Keratinocyte (primary cell): ENCODE data around the gene ESRRB. TPM values are rescaled to one million over a fixed set of nuclear protein-coding genes. Genes with fewer than 3 reads are reported as not detected.

ENCODE experiments used
- DNase-seq: peaks from one replicate; pipeline ENCODE4 v3.0.0-alpha.2; 2011; ENCODE audit warnings: low read depth, missing footprints, low spot score
- FAIRE-seq: peaks from 2 replicates; lab custom pipeline; 2011; peaks lifted over from hg19 to GRCh38; lab: Jason Lieb, UNC
- H2AFZ ChIP-seq: 2 replicates; pipeline ENCODE4 v1.6.0; 2012; ENCODE audit warnings: low read length, control low read depth, inconsistent platforms; ENCODE audit not compliant: control insufficient read depth
- H3K27ac ChIP-seq: 2 replicates; pipeline ENCODE4 v1.5.1; 2011; ENCODE audit warnings: low read length; ENCODE audit not compliant: control insufficient read depth, insufficient read depth
- H3K27me3 ChIP-seq: 3 replicates; pipeline ENCODE4 v1.6.0; 2011; ENCODE audit warnings: low read length; ENCODE audit not compliant: control insufficient read depth, insufficient read depth; ENCODE audit errors: extremely low read depth
- H3K36me3 ChIP-seq, 2 experiments: 2 replicates in 1 of 2; 3 replicates in 1 of 2; pipeline ENCODE4 v1.5.1; 2011; ENCODE audit warnings: low read length in 2 of 2, mild to moderate bottlenecking in 1 of 2; ENCODE audit not compliant: control insufficient read depth in 2 of 2, insufficient read depth in 2 of 2; ENCODE audit errors: extremely low read depth in 1 of 2
- H3K4me1 ChIP-seq: 3 replicates; pipeline ENCODE4 v1.5.1; 2011; ENCODE audit warnings: low read length; ENCODE audit not compliant: control insufficient read depth, insufficient read depth; ENCODE audit errors: extremely low read depth
- H3K4me2 ChIP-seq: 3 replicates; pipeline ENCODE4 v1.6.0; 2011; ENCODE audit warnings: low read depth, low read length; ENCODE audit not compliant: control insufficient read depth, insufficient read depth; ENCODE audit errors: extremely low read depth
- H3K4me3 ChIP-seq, 3 experiments: fragments of 200-600 bp in 1 of 3; sonication (generic) in 1 of 3; 2 replicates in 2 of 3; 3 replicates in 1 of 3; pipeline ENCODE4 v1.5.1; 2011 to 2016; ENCODE audit warnings: low read length in 3 of 3, mild to moderate bottlenecking in 3 of 3, control low read depth in 2 of 3, inconsistent platforms in 1 of 3, low read depth in 1 of 3, mixed read lengths in 1 of 3, mixed run types in 1 of 3, moderate library complexity in 1 of 3; ENCODE audit not compliant: control insufficient read depth in 2 of 3, insufficient read depth in 2 of 3; ENCODE audit errors: extremely low read depth in 1 of 3
- H3K79me2 ChIP-seq: 2 replicates; pipeline ENCODE4 v1.6.0; 2012; ENCODE audit warnings: low read length; ENCODE audit not compliant: control insufficient read depth, insufficient read depth
- H3K9ac ChIP-seq: 3 replicates; pipeline ENCODE4 v1.6.0; 2011; ENCODE audit warnings: low read length; ENCODE audit not compliant: control insufficient read depth, insufficient read depth; ENCODE audit errors: extremely low read depth
- H3K9me1 ChIP-seq: 3 replicates; pipeline ENCODE4 v1.6.0; 2011; ENCODE audit warnings: low read length; ENCODE audit not compliant: control insufficient read depth, insufficient read depth; ENCODE audit errors: extremely low read depth
- H3K9me3 ChIP-seq: 2 replicates; pipeline ENCODE4 v1.5.1; 2012; ENCODE audit warnings: low read depth, low read length; ENCODE audit not compliant: control insufficient read depth
- H4K20me1 ChIP-seq: 3 replicates; pipeline ENCODE4 v1.6.0; 2011; ENCODE audit warnings: low read length; ENCODE audit not compliant: control insufficient read depth, insufficient read depth; ENCODE audit errors: extremely low read depth
- EZH2 ChIP-seq: IDR thresholded peaks from one replicate; pipeline ENCODE4 v1.6.1; 2012; ENCODE audit warnings: inconsistent platforms, mild to moderate bottlenecking, low read length, moderate library complexity
- dilution Hi-C: fragments of 300-500 bp; cut with MboI; formaldehyde crosslinking; loops from one replicate; pipeline ENCODE4 v1.7.0; 2020; ENCODE audit warnings: low sequenced_read_pairs; ENCODE audit not compliant: extremely low pct_ligation_motif_present
- polyA plus RNA-seq, 5 experiments: library from polyadenylated mRNA; depleted of rRNA in 3 of 5; stranded (reverse) in 3 of 5; stranded (forward) in 1 of 5; unstranded in 1 of 5; fragments of >200 nt; gene quantifications; 1 replicate in 1 of 5; 2 replicates in 3 of 5; 3 replicates in 1 of 5; pipeline versions ENCODE4 v1.2.1 to v1.2.3, GENCODE V29; 2011 to 2012; ENCODE audit warnings: missing spikeins in 2 of 5, low read depth in 1 of 5, low replicate concordance in 1 of 5
- TF ChIP-seq, protein P1 (sequence below), 3 experiments: IDR thresholded peaks in 1 of 3; conservative IDR thresholded peaks in 1 of 3; optimal IDR thresholded peaks in 1 of 3; 2 replicates in 2 of 3; 3 replicates in 1 of 3; pipeline versions ENCODE3 to v1.5.1; 2011; ENCODE audit warnings: low read length in 3 of 3, mild to moderate bottlenecking in 3 of 3, moderate library complexity in 2 of 3, control low read depth in 1 of 3, inconsistent platforms in 1 of 3; ENCODE audit not compliant: insufficient read depth in 2 of 3; ENCODE audit errors: extremely low read depth in 1 of 3

Gene ESRRB
- polyA plus RNA-seq, 1 donor (not counting 4 experiments of a cell fraction or from before 2014, with no cell fraction given) = 0.01 TPM

DNA sequence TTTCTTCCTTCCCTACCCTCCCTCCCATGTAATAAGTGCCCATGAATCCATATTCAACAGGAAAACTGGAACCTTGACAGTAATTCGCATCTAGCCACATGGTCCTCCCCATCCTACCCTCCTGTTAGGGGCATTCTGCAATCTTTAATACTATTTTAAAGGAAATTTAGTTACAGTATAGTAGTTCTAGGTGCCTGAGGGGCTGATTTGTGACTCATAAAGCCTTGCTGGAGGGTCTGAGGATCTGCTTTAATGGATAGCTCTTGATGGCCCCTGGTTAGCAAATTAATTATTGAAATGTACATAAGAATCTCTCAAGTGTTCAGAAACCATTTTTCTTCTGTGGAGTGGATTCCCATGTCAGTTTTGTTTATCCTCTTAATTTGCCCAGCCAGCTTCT is 54.1 kb downstream of the ESRRB start:
- H3K9me3 ChIP-seq = no peaks in the 10 kb centered on the region
- no peaks in the 10 kb centered on the region for H3K27me3 ChIP-seq
- dilution Hi-C loops = no loop called here
- no peak overlapping the region for H3K27ac ChIP-seq
- DNase-seq (no peak), FAIRE-seq (no peak)
- no peak overlapping the region for H2AFZ ChIP-seq
- no peaks in the 10 kb centered on the region for H3K4me1 ChIP-seq
- H3K9ac ChIP-seq = no peak overlapping the region
- H4K20me1 ChIP-seq = no peaks in the 10 kb centered on the region
- no peak for TF ChIP-seq EZH2
- TF ChIP-seq, protein P1, sequence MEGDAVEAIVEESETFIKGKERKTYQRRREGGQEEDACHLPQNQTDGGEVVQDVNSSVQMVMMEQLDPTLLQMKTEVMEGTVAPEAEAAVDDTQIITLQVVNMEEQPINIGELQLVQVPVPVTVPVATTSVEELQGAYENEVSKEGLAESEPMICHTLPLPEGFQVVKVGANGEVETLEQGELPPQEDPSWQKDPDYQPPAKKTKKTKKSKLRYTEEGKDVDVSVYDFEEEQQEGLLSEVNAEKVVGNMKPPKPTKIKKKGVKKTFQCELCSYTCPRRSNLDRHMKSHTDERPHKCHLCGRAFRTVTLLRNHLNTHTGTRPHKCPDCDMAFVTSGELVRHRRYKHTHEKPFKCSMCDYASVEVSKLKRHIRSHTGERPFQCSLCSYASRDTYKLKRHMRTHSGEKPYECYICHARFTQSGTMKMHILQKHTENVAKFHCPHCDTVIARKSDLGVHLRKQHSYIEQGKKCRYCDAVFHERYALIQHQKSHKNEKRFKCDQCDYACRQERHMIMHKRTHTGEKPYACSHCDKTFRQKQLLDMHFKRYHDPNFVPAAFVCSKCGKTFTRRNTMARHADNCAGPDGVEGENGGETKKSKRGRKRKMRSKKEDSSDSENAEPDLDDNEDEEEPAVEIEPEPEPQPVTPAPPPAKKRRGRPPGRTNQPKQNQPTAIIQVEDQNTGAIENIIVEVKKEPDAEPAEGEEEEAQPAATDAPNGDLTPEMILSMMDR (optimal IDR thresholded peaks at IDR 0.05 in 1 of 3, IDR thresholded peaks at IDR 0.05 in 1 of 3, conservative IDR thresholded peaks at IDR 0.05 in 1 of 3; ENCODE audit: extremely low read depth in 1 of 3, insufficient read depth in 2 of 3, low read length in 3 of 3) = no peak
- H3K79me2 ChIP-seq = no peaks in the 10 kb centered on the region
- no peaks in the 10 kb centered on the region for H3K36me3 ChIP-seq
- no peaks in the 10 kb centered on the region for H3K9me1 ChIP-seq
- H3K4me3 ChIP-seq = no peak overlapping the region
- H3K4me2 ChIP-seq = no peak overlapping the region

DNA sequence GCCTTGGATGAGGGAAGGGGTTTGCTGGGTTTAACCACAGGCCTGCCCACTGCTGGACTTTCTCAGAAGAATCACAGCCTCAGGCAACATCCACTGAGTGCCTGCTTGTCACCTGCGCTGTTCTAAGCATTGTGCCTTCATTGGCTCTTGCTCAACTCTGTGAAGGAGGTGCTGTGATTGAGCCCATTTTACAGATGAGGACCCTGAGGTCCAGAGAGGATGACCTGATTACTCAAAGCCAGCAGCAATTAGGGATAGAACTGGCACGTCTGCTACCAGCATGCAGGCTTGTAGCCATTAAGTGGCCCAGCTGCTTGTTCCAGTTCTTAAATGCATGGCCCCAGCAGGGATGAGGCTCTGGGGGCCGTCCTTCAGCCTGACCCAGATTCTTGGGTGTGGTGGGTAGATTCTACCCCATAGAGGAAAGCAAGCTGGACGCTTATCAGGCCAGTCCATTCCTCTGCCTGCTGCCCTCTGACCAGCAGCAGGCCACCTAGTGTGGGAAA is 54.6 kb downstream of the ESRRB start:
- Histone ChIP-seq H3K9me3 (no peaks in the 10 kb centered on the region), H3K9me1 (no peaks in the 10 kb centered on the region), H3K9ac (no peak overlapping the region), H3K27ac (no peak overlapping the region), H2AFZ (no peak overlapping the region), H3K4me1 (no peaks in the 10 kb centered on the region), H3K27me3 (no peaks in the 10 kb centered on the region), H3K36me3 (no peaks in the 10 kb centered on the region), H3K4me2 (no peak overlapping the region), H4K20me1 (no peaks in the 10 kb centered on the region), H3K79me2 (no peaks in the 10 kb centered on the region), H3K4me3 (no peak overlapping the region)
- no peak for FAIRE-seq
- dilution Hi-C loops = no loop called here
- no peak for DNase-seq
- no peak for TF ChIP-seq EZH2
- TF ChIP-seq, protein P1 (optimal IDR thresholded peaks at IDR 0.05 in 1 of 3, IDR thresholded peaks at IDR 0.05 in 1 of 3, conservative IDR thresholded peaks at IDR 0.05 in 1 of 3; ENCODE audit: extremely low read depth in 1 of 3, insufficient read depth in 2 of 3, low read length in 3 of 3) = no peak
